Subcutaneous preadipocyte (primary cell): Measurements from ENCODE around the gene NKX6-2. TPM values are rescaled to one million over a fixed set of nuclear protein-coding genes. Genes with fewer than 3 reads are reported as not detected.

Experiments
- total RNA-seq: library from RNA; depleted of rRNA; stranded (reverse); fragments of >200 nt; gene quantifications from 2 replicates; pipeline ENCODE4 v1.2.3, GENCODE V29; 2012

The NKX6-2 gene
- total RNA-seq = not detected in 2 replicates

GRCh38 chr10:132785723-132786475 lies at the start of gene NKX6-2:
Gene NKX6-2 (minus strand): TSS chr10:132786147. CDS start chr10:132785948, 199 bp downstream.

Other genes with a start within 250 kb of the NKX6-2 start
- gene INPP5A, start 248.4 kb downstream of the NKX6-2 start, total RNA-seq = 22.4 and 24.0 TPM in 2 replicates
- gene CFAP46, start 156.4 kb upstream of the NKX6-2 start, total RNA-seq = 0.37 and 0.39 TPM in 2 replicates